GM23248 (cell line): ENCODE results near the gene PFKP. TPM values are rescaled to one million over a fixed set of nuclear protein-coding genes. Genes with fewer than 3 reads are reported as not detected.

Experiments
- DNase-seq: peaks from one replicate; pipeline ENCODE4 v3.0.0-alpha.2; 2015
- H2AFZ ChIP-seq: fragments of 200-600 bp; sonication (generic); 2 replicates; pipeline ENCODE4 v1.6.1; 2016; ENCODE audit warnings: antibody characterized with exemption
- H3F3A ChIP-seq: fragments of 200-600 bp; sonication (generic); 2 replicates; pipeline ENCODE4 v1.6.1; 2016; ENCODE audit warnings: mild to moderate bottlenecking, antibody characterized with exemption, mixed run types; ENCODE audit not compliant: insufficient read depth
- H3K27ac ChIP-seq: fragments of 200-600 bp; sonication (generic); 2 replicates; pipeline ENCODE4 v1.5.1; 2016; ENCODE audit warnings: mild to moderate bottlenecking
- H3K27me3 ChIP-seq: fragments of 200-600 bp; sonication (generic); replicated peaks from 2 replicates; pipeline ENCODE4 v1.6.1; 2016; ENCODE audit warnings: mild to moderate bottlenecking; ENCODE audit not compliant: insufficient read depth
- H3K36me3 ChIP-seq: fragments of 200-600 bp; sonication (generic); 2 replicates; pipeline ENCODE4 v1.6.1; 2016; ENCODE audit warnings: low read depth, mild to moderate bottlenecking
- H3K4me1 ChIP-seq: fragments of 200-600 bp; sonication (generic); 2 replicates; pipeline ENCODE4 v1.6.1; 2016; ENCODE audit warnings: mild to moderate bottlenecking; ENCODE audit not compliant: insufficient read depth
- H3K4me2 ChIP-seq: fragments of 200-600 bp; sonication (generic); one replicate; pipeline ENCODE4 v1.6.1; 2016; ENCODE audit warnings: mild to moderate bottlenecking; ENCODE audit not compliant: unreplicated experiment
- H3K4me3 ChIP-seq: fragments of 200-600 bp; sonication (generic); 2 replicates; pipeline ENCODE4 v1.5.1; 2016; ENCODE audit warnings: mild to moderate bottlenecking
- H3K79me2 ChIP-seq: fragments of 200-600 bp; sonication (generic); 2 replicates; pipeline ENCODE4 v1.6.1; 2016; ENCODE audit warnings: mild to moderate bottlenecking; ENCODE audit not compliant: insufficient read depth
- H3K9ac ChIP-seq: fragments of 200-600 bp; sonication (generic); 2 replicates; pipeline ENCODE4 v1.6.1; 2016; ENCODE audit warnings: mild to moderate bottlenecking
- H3K9me2 ChIP-seq: fragments of 200-600 bp; sonication (generic); 2 replicates; pipeline ENCODE4 v1.6.1; 2016; ENCODE audit warnings: mixed run types, mild to moderate bottlenecking, moderate library complexity; ENCODE audit not compliant: insufficient read depth
- H3K9me3 ChIP-seq: fragments of 200-600 bp; sonication (generic); one replicate; pipeline ENCODE4 v1.6.1; 2017; ENCODE audit warnings: low read depth
- H4K20me1 ChIP-seq: fragments of 200-600 bp; sonication (generic); 2 replicates; pipeline ENCODE4 v1.6.0; 2016; ENCODE audit not compliant: insufficient read depth
- EZH2 ChIP-seq: fragments of 200-600 bp; sonication (generic); IDR thresholded peaks from 2 replicates; pipeline ENCODE4 v1.6.1; 2018; ENCODE audit warnings: antibody characterized with exemption, mild to moderate bottlenecking; ENCODE audit not compliant: insufficient read depth, poor library complexity, severe bottlenecking
- EZH2phosphoT487 ChIP-seq: fragments of 200-600 bp; sonication (generic); IDR thresholded peaks from 2 replicates; pipeline ENCODE4 v1.6.1; 2018; ENCODE audit warnings: antibody characterized with exemption, moderate library complexity, mild to moderate bottlenecking, low read depth; ENCODE audit not compliant: insufficient read depth
- WGBS, 2 experiments: methylation state at CpG; one replicate each; pipeline ENCODE4 v1.1.6; 2015 to 2017; ENCODE audit warnings: low lambda C conversion rate in 2 of 2, low coverage in 1 of 2; ENCODE audit errors: missing lambda C conversion rate in 2 of 2; 5-methylcytosine and 5-hydroxymethylcytosine counted together
- in situ Hi-C: fragments of 300-500 bp; cut with MboI; formaldehyde crosslinking; loops from 2 replicates; pipeline ENCODE4 v1.15.0; 2020
- polyA plus RNA-seq: library from polyadenylated mRNA; unstranded; fragments of >200 nt; fragmentation: Nextera tagmentation; extraction: Ambion mirVana; gene quantifications from 2 replicates; pipeline ENCODE4 v1.2.1, GENCODE V29; 2016
- total RNA-seq: library from RNA; depleted of rRNA; stranded (reverse); fragments of >200 nt; shearing (Covaris generic); gene quantifications from 2 replicates; pipeline ENCODE4 v1.2.3, GENCODE V29; 2014

Gene PFKP
- total and polyA plus RNA-seq, 2 experiments from 2014 or later: 133 to 159 TPM

- Histone ChIP-seq H4K20me1 (0 out of 2 replicates have a peak, but pooled peaks cover 6% of the 10 kb centered on the region), H3K4me3 (no peak overlapping the region), H3K9me3 (no peaks in the 10 kb centered on the region), H3K27ac (no peak overlapping the region), H3K27me3 (no peaks in the 10 kb centered on the region), H3K4me2 (no peak overlapping the region), H3F3A (peaks cover 8% of the 10 kb centered on the region; the same call in 1 of the 2 replicates), H3K79me2 (peaks cover 95% of the 10 kb centered on the region), H3K4me1 (0 out of 2 replicates have a peak, but pooled peaks cover 7% of the 10 kb centered on the region), H3K9me2 (no peaks in the 10 kb centered on the region), H2AFZ (no peak overlapping the region), H3K9ac (no peak overlapping the region), H3K36me3 (no peaks in the 10 kb centered on the region)
- WGBS, 2 experiments: 91 to 99% methylated on average over 13 to 16 of the region's 16 CpGs
- in situ Hi-C loops: no loop called here
- no peak for DNase-seq
- TF ChIP-seq EZH2phosphoT487: no peak
- TF ChIP-seq EZH2: no peak
Observed at GRCh38 chr10:3076138-3076537, 8.8 kb downstream of the PFKP start.

GRCh38 chr10:3077509-3077908, 10.2 kb downstream of the PFKP start:
- Histone ChIP-seq H3F3A (peaks cover 5% of the 10 kb centered on the region; the same call in 1 of the 2 replicates), H3K9me3 (no peaks in the 10 kb centered on the region), H3K27me3 (no peaks in the 10 kb centered on the region), H4K20me1 (0 out of 2 replicates have a peak, but pooled peaks cover 3% of the 10 kb centered on the region), H3K36me3 (no peaks in the 10 kb centered on the region), H3K27ac (no peak overlapping the region), H3K9ac (no peak overlapping the region), H2AFZ (no peak overlapping the region), H3K9me2 (no peaks in the 10 kb centered on the region), H3K4me3 (no peak overlapping the region), H3K79me2 (peaks cover 95% of the 10 kb centered on the region), H3K4me2 (no peak overlapping the region), H3K4me1 (no peaks in the 10 kb centered on the region)
- in situ Hi-C loops: no loop called here
- no peak for TF ChIP-seq EZH2
- no peak for TF ChIP-seq EZH2phosphoT487
- WGBS, 2 experiments: 91 to 95% methylated on average over 5 of the region's 5 CpGs
- no peak for DNase-seq

GRCh38 chr10:3077940-3078630, 10.7 kb downstream of the PFKP start:
- in situ Hi-C loops: no loop called here
- H3K79me2 ChIP-seq: peaks cover 95% of the 10 kb centered on the region
- H3K36me3 ChIP-seq: no peaks in the 10 kb centered on the region
- no peaks in the 10 kb centered on the region for H3K9me3 ChIP-seq
- no peak overlapping the region for H3K27ac ChIP-seq
- TF ChIP-seq EZH2: no peak
- no peak for TF ChIP-seq EZH2phosphoT487
- no peak overlapping the region for H3K9ac ChIP-seq
- H3F3A ChIP-seq: peaks cover 8% of the 10 kb centered on the region; the same call in 1 of the 2 replicates
- H3K4me3 ChIP-seq: no peak overlapping the region
- no peaks in the 10 kb centered on the region for H3K9me2 ChIP-seq
- no peaks in the 10 kb centered on the region for H3K27me3 ChIP-seq
- H4K20me1 ChIP-seq: no peaks in the 10 kb centered on the region
- H3K4me1 ChIP-seq: no peaks in the 10 kb centered on the region
- 69 to 80% methylated on average over 10 of the region's 10 CpGs for WGBS, 2 experiments
- no peak overlapping the region for H2AFZ ChIP-seq
- no peak overlapping the region for H3K4me2 ChIP-seq
- no peak for DNase-seq

- H3K27ac ChIP-seq: no peak overlapping the region
- no peak for DNase-seq
- no peak for TF ChIP-seq EZH2phosphoT487
- no peak for TF ChIP-seq EZH2
- no peaks in the 10 kb centered on the region for H3K9me2 ChIP-seq
- peaks cover 8% of the 10 kb centered on the region; the same call in 1 of the 2 replicates for H3F3A ChIP-seq
- WGBS, 2 experiments: 97 to 98% methylated on average over 8 of the region's 8 CpGs
- no peaks in the 10 kb centered on the region for H4K20me1 ChIP-seq
- H3K9ac ChIP-seq: no peak overlapping the region
- H2AFZ ChIP-seq: no peak overlapping the region
- H3K27me3 ChIP-seq: no peaks in the 10 kb centered on the region
- no peak overlapping the region for H3K4me2 ChIP-seq
- no peaks in the 10 kb centered on the region for H3K4me1 ChIP-seq
- peaks cover 80% of the 10 kb centered on the region for H3K79me2 ChIP-seq
- H3K9me3 ChIP-seq: no peaks in the 10 kb centered on the region
- in situ Hi-C loops: no loop called here
- no peak overlapping the region for H3K4me3 ChIP-seq
- no peaks in the 10 kb centered on the region for H3K36me3 ChIP-seq
Observed at GRCh38 chr10:3081383-3081981, 14.1 kb downstream of the PFKP start.
